Ovary (tissue), 3 donors: ENCODE measurements around the gene CFAP100.

Source experiments
- POLR2A ChIP-seq: fragments of 450-650 bp; IDR thresholded peaks from one replicate; pipeline ENCODE4 v1.6.1; 2017; ENCODE audit warnings: antibody characterized with exemption, mild to moderate bottlenecking, moderate library complexity
- TF ChIP-seq, protein P1 (sequence below), 3 donors: fragments of 450-650 bp in 2 of 3; fragments of 200-600 bp in 1 of 3; IDR thresholded peaks; one replicate each; pipeline versions ENCODE4 v1.5.1 to v1.8.0; 2016 to 2022; ENCODE audit warnings: antibody characterized with exemption in 3 of 3, mild to moderate bottlenecking in 1 of 3
- donor health status: DM: no; HTN: no; CAD: no.

DNA sequence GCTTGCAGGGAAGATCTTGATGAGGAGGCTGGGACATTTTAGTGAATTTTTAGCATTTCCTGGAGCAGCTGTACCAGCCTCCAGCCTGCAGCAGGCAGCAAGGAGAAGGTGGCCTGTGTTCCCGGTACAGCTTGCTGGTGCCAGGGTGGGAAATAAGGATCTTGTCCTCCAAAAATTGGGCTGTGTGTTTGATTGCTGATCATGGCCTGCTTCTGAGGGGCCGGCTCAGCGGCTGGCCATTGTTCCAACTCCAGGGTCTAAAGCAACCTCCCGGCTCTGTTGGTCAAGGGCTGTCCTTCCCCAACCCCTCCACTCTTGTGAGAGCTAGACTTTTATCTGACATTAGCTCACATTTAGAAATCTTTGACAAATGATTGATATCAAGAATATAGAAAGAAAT is 5.0 kb downstream of the CFAP100 start:
- TF ChIP-seq, protein P1, sequence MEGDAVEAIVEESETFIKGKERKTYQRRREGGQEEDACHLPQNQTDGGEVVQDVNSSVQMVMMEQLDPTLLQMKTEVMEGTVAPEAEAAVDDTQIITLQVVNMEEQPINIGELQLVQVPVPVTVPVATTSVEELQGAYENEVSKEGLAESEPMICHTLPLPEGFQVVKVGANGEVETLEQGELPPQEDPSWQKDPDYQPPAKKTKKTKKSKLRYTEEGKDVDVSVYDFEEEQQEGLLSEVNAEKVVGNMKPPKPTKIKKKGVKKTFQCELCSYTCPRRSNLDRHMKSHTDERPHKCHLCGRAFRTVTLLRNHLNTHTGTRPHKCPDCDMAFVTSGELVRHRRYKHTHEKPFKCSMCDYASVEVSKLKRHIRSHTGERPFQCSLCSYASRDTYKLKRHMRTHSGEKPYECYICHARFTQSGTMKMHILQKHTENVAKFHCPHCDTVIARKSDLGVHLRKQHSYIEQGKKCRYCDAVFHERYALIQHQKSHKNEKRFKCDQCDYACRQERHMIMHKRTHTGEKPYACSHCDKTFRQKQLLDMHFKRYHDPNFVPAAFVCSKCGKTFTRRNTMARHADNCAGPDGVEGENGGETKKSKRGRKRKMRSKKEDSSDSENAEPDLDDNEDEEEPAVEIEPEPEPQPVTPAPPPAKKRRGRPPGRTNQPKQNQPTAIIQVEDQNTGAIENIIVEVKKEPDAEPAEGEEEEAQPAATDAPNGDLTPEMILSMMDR (IDR thresholded peaks at IDR 0.05): no peak
- no peak for TF ChIP-seq POLR2A
